Fibroblast of the aortic adventitia (primary cell): ENCODE measurements around the gene KLHL10. TPM values are rescaled to one million over a fixed set of nuclear protein-coding genes. Genes with fewer than 3 reads are reported as not detected.
A peak's percentile ranks its signal among the peaks of the same experiment; 100 is the strongest.

Experiments used
- DNase-seq: peaks from one replicate; pipeline ENCODE4 v3.0.0-alpha.2; 2010; ENCODE audit warnings: low read depth
- H3K4me3 ChIP-seq: 2 replicates; pipeline ENCODE4 v1.5.1; 2011; ENCODE audit warnings: low read depth, mild to moderate bottlenecking, control low read depth, low read length, moderate library complexity
- CTCF ChIP-seq: IDR thresholded peaks from 2 replicates; pipeline ENCODE4 v1.5.1; 2011; ENCODE audit warnings: mild to moderate bottlenecking, low read length, control low read depth, inconsistent platforms; ENCODE audit not compliant: insufficient read depth
- small RNA-seq: library from RNA; depleted of rRNA; stranded (forward); fragments of <200 nt; gene quantifications from one replicate; pipeline ENCODE3, GENCODE V24; 2012
- total RNA-seq: library from RNA; depleted of rRNA; stranded (reverse); fragments of >200 nt; gene quantifications from 2 replicates; pipeline ENCODE4 v1.2.3, GENCODE V29; 2012; ENCODE audit warnings: low replicate concordance

Gene KLHL10
- total RNA-seq, 1 donor, result 0.09 TPM

- TF ChIP-seq CTCF, result no peak
- DNase-seq, result peak; percentile 88
- no peak overlapping the region for H3K4me3 ChIP-seq
Observed at GRCh38 chr17:41895617-41896016, 58.0 kb downstream of the KLHL10 start.

- TF ChIP-seq CTCF, result no peak
- H3K4me3 ChIP-seq, result no peak overlapping the region
- DNase-seq, result no peak
Observed at GRCh38 chr17:41896726-41897125, 59.1 kb downstream of the KLHL10 start.

Small RNAs within 50 kb of the gene (small RNA-seq; reads per million reads assigned to genes)
- not detected for gene AC125257.2

Other genes starting within 250 kb of the KLHL10 start
- gene KRT16, start 225.1 kb upstream of the KLHL10 start, total RNA-seq, result 0.98 and 2.0 TPM in 2 replicates
- gene KRT17, start 213.2 kb upstream of the KLHL10 start, total RNA-seq, result 0.57 TPM in 1 of 2 replicates, not detected in the other
- gene EIF1, start 148.9 kb upstream of the KLHL10 start, total RNA-seq, result 99.7 and 102 TPM in 2 replicates
- gene GAST, start 125.5 kb upstream of the KLHL10 start, total RNA-seq, result not detected in 2 replicates
- gene HAP1, start 103.2 kb upstream of the KLHL10 start, total RNA-seq, result under 0.01 TPM in 1 of 2 replicates, not detected in the other
- gene JUP, start 51.1 kb upstream of the KLHL10 start, total RNA-seq, result 4.7 and 8.9 TPM in 2 replicates
- gene P3H4, start 25.9 kb upstream of the KLHL10 start, total RNA-seq, result 30.2 and 35.5 TPM in 2 replicates
- 187 and 270 TPM in 2 replicates for gene FKBP10, start 24.8 kb upstream of the KLHL10 start, total RNA-seq
- 38.5 and 93.2 TPM in 2 replicates for gene NT5C3B, start 1.6 kb upstream of the KLHL10 start, total RNA-seq
- gene KLHL11, start 27.6 kb downstream of the KLHL10 start, total RNA-seq, result 29.0 and 30.4 TPM in 2 replicates
- 64.1 and 159 TPM in 2 replicates for gene ACLY, start 81.1 kb downstream of the KLHL10 start, total RNA-seq
- gene ODAD4, start 92.8 kb downstream of the KLHL10 start, total RNA-seq, result 0.16 and 1.2 TPM in 2 replicates
- 64.3 and 84.2 TPM in 2 replicates for gene CNP, start 129.0 kb downstream of the KLHL10 start, total RNA-seq
- gene DNAJC7, start 179.6 kb downstream of the KLHL10 start, total RNA-seq, result 58.0 and 131 TPM in 2 replicates
- 17.1 and 27.1 TPM in 2 replicates for gene NKIRAS2, start 182.3 kb downstream of the KLHL10 start, total RNA-seq
- 0.09 and 0.49 TPM in 2 replicates for gene C17orf113, start 212.8 kb downstream of the KLHL10 start, total RNA-seq